Endodermal cell (in vitro differentiated cells): ENCODE results near the gene COQ6. TPM values are rescaled to one million over a fixed set of nuclear protein-coding genes. Genes with fewer than 3 reads are reported as not detected.

Source experiments
- DNase-seq: peaks from one replicate; pipeline ENCODE4 v3.0.0-alpha.2; 2017
- H3K27ac ChIP-seq: 2 replicates; pipeline ENCODE4 v1.5.1; 2013; ENCODE audit warnings: mild to moderate bottlenecking, low read depth, low read length, moderate library complexity
- H3K27me3 ChIP-seq: 2 replicates; pipeline ENCODE4 v1.6.1; 2013; ENCODE audit warnings: mild to moderate bottlenecking, low read length, moderate library complexity; ENCODE audit not compliant: insufficient read depth, control insufficient read depth, poor library complexity, severe bottlenecking
- H3K36me3 ChIP-seq: 2 replicates; pipeline ENCODE4 v1.7.0; 2013; ENCODE audit warnings: mild to moderate bottlenecking, low read length, moderate library complexity; ENCODE audit not compliant: control insufficient read depth, insufficient read depth
- H3K4me1 ChIP-seq: one replicate; pipeline ENCODE4 v1.7.0; 2013; ENCODE audit warnings: low read length; ENCODE audit not compliant: control insufficient read depth, insufficient read depth
- H3K4me3 ChIP-seq: 2 replicates; pipeline ENCODE4 v1.5.1; 2013; ENCODE audit warnings: mild to moderate bottlenecking, low read length, moderate library complexity
- H3K9ac ChIP-seq: 2 replicates; pipeline ENCODE4 v1.6.1; 2013; ENCODE audit warnings: mild to moderate bottlenecking, low read length, moderate library complexity; ENCODE audit not compliant: poor library complexity, severe bottlenecking; ENCODE audit errors: extremely low read depth
- H3K9me3 ChIP-seq: 2 replicates; pipeline ENCODE4 v1.6.1; 2013; ENCODE audit warnings: mild to moderate bottlenecking, low read length, moderate library complexity; ENCODE audit not compliant: control insufficient read depth
- H3K27ac Mint-ChIP-seq: 2 replicates; pipeline ENCODE4 v1.8.0; 2020; ENCODE audit warnings: mixed read lengths
- H3K27me3 Mint-ChIP-seq: 2 replicates; pipeline ENCODE4 v1.8.0; 2021; ENCODE audit warnings: mild to moderate bottlenecking, mixed read lengths; ENCODE audit not compliant: insufficient read depth
- H3K36me3 Mint-ChIP-seq: 2 replicates; pipeline ENCODE4 v1.8.0; 2020; ENCODE audit warnings: low read depth, mixed read lengths
- H3K4me1 Mint-ChIP-seq: 2 replicates; pipeline ENCODE4 v1.8.0; 2020; ENCODE audit warnings: mixed read lengths
- H3K4me3 Mint-ChIP-seq: 2 replicates; pipeline ENCODE4 v1.8.0; 2020; ENCODE audit warnings: mild to moderate bottlenecking, moderate library complexity, mixed read lengths
- H3K9me3 Mint-ChIP-seq: 2 replicates; pipeline ENCODE4 v1.8.0; 2020; ENCODE audit warnings: mild to moderate bottlenecking, mixed read lengths
- WGBS, 2 experiments: methylation state at CpG; one replicate each; pipeline versions ENCODE4 v1.1.5 to v1.1.7; 2013; ENCODE audit warnings: missing lambda C conversion rate in 2 of 2, mixed read lengths in 1 of 2; ENCODE audit not compliant: insufficient coverage in 1 of 2, insufficient read length in 1 of 2; 5-methylcytosine and 5-hydroxymethylcytosine counted together
- total RNA-seq, 2 donors: library from RNA; stranded (reverse); fragmentation: NEBNext Ultra II Directional in 1 of 2; extraction: Animal tissue kit (Norgen Biotek cat#: 25700) in 1 of 2; gene quantifications; 2 replicates in 1 of 2; 3 replicates in 1 of 2; pipeline ENCODE4 v1.2.1, GENCODE V29; 2021
- TF ChIP-seq, protein P1 (sequence below): fragments of 200-600 bp; sonication (generic); conservative IDR thresholded peaks from 2 replicates; pipeline ENCODE4 v1.5.0; 2021; ENCODE audit warnings: antibody characterized with exemption, mild to moderate bottlenecking

COQ6 gene
- total RNA-seq, 2 donors from 2014 or later: 18.0 to 18.1 TPM

- Mint-ChIP-seq H3K4me3 (no peak overlapping the region), H3K27me3 (peaks cover 61% of the 10 kb centered on the region), H3K27ac (no peak overlapping the region), H3K9me3 (no peaks in the 10 kb centered on the region), H3K36me3 (no peaks in the 10 kb centered on the region), H3K4me1 (no peaks in the 10 kb centered on the region)
- H3K9ac ChIP-seq: no peak overlapping the region
- H3K36me3 ChIP-seq: no peaks in the 10 kb centered on the region
- no peak for DNase-seq
- TF ChIP-seq, protein P1, sequence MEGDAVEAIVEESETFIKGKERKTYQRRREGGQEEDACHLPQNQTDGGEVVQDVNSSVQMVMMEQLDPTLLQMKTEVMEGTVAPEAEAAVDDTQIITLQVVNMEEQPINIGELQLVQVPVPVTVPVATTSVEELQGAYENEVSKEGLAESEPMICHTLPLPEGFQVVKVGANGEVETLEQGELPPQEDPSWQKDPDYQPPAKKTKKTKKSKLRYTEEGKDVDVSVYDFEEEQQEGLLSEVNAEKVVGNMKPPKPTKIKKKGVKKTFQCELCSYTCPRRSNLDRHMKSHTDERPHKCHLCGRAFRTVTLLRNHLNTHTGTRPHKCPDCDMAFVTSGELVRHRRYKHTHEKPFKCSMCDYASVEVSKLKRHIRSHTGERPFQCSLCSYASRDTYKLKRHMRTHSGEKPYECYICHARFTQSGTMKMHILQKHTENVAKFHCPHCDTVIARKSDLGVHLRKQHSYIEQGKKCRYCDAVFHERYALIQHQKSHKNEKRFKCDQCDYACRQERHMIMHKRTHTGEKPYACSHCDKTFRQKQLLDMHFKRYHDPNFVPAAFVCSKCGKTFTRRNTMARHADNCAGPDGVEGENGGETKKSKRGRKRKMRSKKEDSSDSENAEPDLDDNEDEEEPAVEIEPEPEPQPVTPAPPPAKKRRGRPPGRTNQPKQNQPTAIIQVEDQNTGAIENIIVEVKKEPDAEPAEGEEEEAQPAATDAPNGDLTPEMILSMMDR: no peak
- peaks cover 78% of the 10 kb centered on the region for H3K27me3 ChIP-seq
- H3K4me3 ChIP-seq: no peak overlapping the region
- H3K27ac ChIP-seq: no peak overlapping the region
- no peaks in the 10 kb centered on the region for H3K9me3 ChIP-seq
- WGBS, 2 experiments: 90 to 91% methylated on average over 2 to 4 of the region's 4 CpGs
- H3K4me1 ChIP-seq: no peaks in the 10 kb centered on the region
Observed at GRCh38 chr14:73945159-73945670, 4.9 kb upstream of the COQ6 start.

DNA sequence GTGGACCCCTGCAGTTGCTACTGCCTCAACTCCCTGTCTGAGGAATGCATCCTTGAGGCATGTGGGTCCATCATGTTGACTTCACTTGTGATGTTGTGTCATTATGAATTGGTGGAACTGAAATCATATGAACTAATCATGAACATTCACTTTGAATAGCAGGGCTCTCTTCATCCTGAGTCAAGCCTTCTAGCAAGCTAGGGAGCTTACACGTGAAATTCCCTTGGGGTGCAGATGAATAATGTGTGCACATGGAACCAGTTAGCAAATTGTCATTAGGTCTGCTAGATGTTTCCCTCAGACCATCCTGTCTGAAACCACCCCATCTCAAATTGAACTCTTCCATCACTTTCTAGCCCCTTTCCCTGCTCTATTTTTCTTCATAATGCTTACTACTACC, 3.6 kb downstream of the COQ6 start:
- H3K36me3 Mint-ChIP-seq: peaks cover 33% of the 10 kb centered on the region
- H3K4me1 Mint-ChIP-seq: peaks cover 2% of the 10 kb centered on the region
- 100% methylated on average over 1 of the region's 1 CpG for WGBS, 2 experiments
- H3K4me3 ChIP-seq: no peak overlapping the region
- H3K27ac Mint-ChIP-seq: no peak overlapping the region
- H3K36me3 ChIP-seq: peaks cover 34% of the 10 kb centered on the region
- no peak overlapping the region for H3K9ac ChIP-seq
- no peaks in the 10 kb centered on the region for H3K4me1 ChIP-seq
- H3K27me3 Mint-ChIP-seq: no peaks in the 10 kb centered on the region
- H3K4me3 Mint-ChIP-seq: no peak overlapping the region
- DNase-seq: no peak
- H3K27ac ChIP-seq: no peak overlapping the region
- H3K9me3 Mint-ChIP-seq: no peaks in the 10 kb centered on the region
- H3K27me3 ChIP-seq: peaks cover under 1% of the 10 kb centered on the region
- no peaks in the 10 kb centered on the region for H3K9me3 ChIP-seq
- TF ChIP-seq, protein P1: no peak

DNA sequence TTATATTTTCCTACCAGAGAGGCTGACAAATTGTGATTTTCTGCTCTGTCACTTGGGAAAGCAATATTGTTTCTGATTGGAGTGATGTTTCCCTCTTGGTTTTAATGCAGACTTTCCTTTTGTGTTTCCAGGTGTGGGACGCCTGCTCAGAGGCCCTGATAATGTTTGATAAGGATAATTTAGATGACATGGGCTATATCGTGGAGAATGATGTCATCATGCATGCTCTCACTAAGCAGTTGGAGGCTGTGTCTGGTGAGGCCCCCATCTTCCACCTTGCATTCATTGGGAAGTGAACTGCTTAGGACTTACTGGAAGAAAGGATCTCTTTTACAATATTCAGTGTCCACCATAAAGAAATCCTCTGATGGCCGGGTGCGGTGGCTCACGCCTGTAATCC, 5.6 kb downstream of the COQ6 start:
- no peaks in the 10 kb centered on the region for H3K4me1 Mint-ChIP-seq
- Histone ChIP-seq H3K36me3 (peaks cover 44% of the 10 kb centered on the region), H3K27ac (no peak overlapping the region), H3K27me3 (no peaks in the 10 kb centered on the region), H3K9ac (no peak overlapping the region), H3K4me1 (no peaks in the 10 kb centered on the region), H3K9me3 (no peaks in the 10 kb centered on the region), H3K4me3 (no peak overlapping the region)
- H3K27me3 Mint-ChIP-seq: no peaks in the 10 kb centered on the region
- no peaks in the 10 kb centered on the region for H3K9me3 Mint-ChIP-seq
- H3K4me3 Mint-ChIP-seq: no peak overlapping the region
- H3K36me3 Mint-ChIP-seq: peaks cover 49% of the 10 kb centered on the region
- no peak for DNase-seq
- TF ChIP-seq, protein P1: no peak
- H3K27ac Mint-ChIP-seq: no peak overlapping the region
- 92 to 94% methylated on average over 3 to 5 of the region's 5 CpGs for WGBS, 2 experiments
